Activated CD8-positive, alpha-beta T cell treated with anti-CD3 and anti-CD28 coated beads for 36 hours (primary cell): ENCODE measurements around the gene PIKFYVE. TPM values are rescaled to one million over a fixed set of nuclear protein-coding genes. Genes with fewer than 3 reads are reported as not detected.

Source experiments
- ATAC-seq: fragments of 200-7000 bp; cut with Tn5 transposase; one replicate; pipeline ENCODE4 v1.10.0; 2021; ENCODE audit warnings: mild to moderate bottlenecking, moderate library complexity
- CTCF ChIA-PET: fragments of 350-600 bp; sonication (Branson Sonifier 250); formaldehyde crosslinking; loops from one replicate; lab custom pipeline; 2021; ENCODE audit warnings: antibody characterized with exemption; lab: Charles Lee
- POLR2A ChIA-PET: fragments of 350-600 bp; sonication (Branson Sonifier 250); formaldehyde crosslinking; loops from one replicate; lab custom pipeline; 2021; ENCODE audit warnings: antibody characterized with exemption; lab: Charles Lee
- DNase-seq: peaks from one replicate; pipeline ENCODE4 v3.0.0-alpha.2; 2020
- H3K27ac Mint-ChIP-seq: one replicate; pipeline ENCODE4 v1.8.0; 2021; ENCODE audit warnings: mild to moderate bottlenecking, mixed read lengths
- H3K27me3 Mint-ChIP-seq: one replicate; pipeline ENCODE4 v1.8.0; 2021; ENCODE audit warnings: mixed read lengths
- H3K36me3 Mint-ChIP-seq: one replicate; pipeline ENCODE4 v1.8.0; 2021; ENCODE audit warnings: low read depth, mixed read lengths
- H3K4me1 Mint-ChIP-seq: one replicate; pipeline ENCODE4 v1.8.0; 2021; ENCODE audit warnings: low read depth, mixed read lengths
- H3K4me3 Mint-ChIP-seq: one replicate; pipeline ENCODE4 v1.8.0; 2021; ENCODE audit warnings: mild to moderate bottlenecking, moderate library complexity, mixed read lengths
- H3K9me3 Mint-ChIP-seq: one replicate; pipeline ENCODE4 v1.8.0; 2021; ENCODE audit warnings: mixed read lengths
- intact Hi-C: fragments of 100-400 bp; cut with micrococcal nuclease; formaldehyde crosslinking; loops from one replicate; pipeline ENCODE4 v1.10.0; 2022
- total RNA-seq, 2 experiments: library from RNA; stranded (reverse); gene quantifications; one replicate each; pipeline ENCODE4 v1.2.3, GENCODE V29; 2021
- TF ChIP-seq, protein P1 (sequence below): fragments of 200-600 bp; IDR thresholded peaks from one replicate; pipeline ENCODE4 v1.8.0; 2022; ENCODE audit warnings: antibody characterized with exemption, mild to moderate bottlenecking

The PIKFYVE gene
- total RNA-seq, 2 experiments from 2014 or later = 16.4 to 16.9 TPM

- H3K27me3 Mint-ChIP-seq = no peaks in the 10 kb centered on the region
- ChIA-PET CTCF (interaction anchor here (6.3 to 7.3 kb wide), 2 partner anchors 17 to 76 kb away, joined by 62 to 77 read pairs; partner anchors contain the start of gene PIKFYVE), POLR2A (no interaction called here)
Measured at GRCh38 chr2:208251098-208251497, 15.0 kb upstream of the PIKFYVE start.

DNA sequence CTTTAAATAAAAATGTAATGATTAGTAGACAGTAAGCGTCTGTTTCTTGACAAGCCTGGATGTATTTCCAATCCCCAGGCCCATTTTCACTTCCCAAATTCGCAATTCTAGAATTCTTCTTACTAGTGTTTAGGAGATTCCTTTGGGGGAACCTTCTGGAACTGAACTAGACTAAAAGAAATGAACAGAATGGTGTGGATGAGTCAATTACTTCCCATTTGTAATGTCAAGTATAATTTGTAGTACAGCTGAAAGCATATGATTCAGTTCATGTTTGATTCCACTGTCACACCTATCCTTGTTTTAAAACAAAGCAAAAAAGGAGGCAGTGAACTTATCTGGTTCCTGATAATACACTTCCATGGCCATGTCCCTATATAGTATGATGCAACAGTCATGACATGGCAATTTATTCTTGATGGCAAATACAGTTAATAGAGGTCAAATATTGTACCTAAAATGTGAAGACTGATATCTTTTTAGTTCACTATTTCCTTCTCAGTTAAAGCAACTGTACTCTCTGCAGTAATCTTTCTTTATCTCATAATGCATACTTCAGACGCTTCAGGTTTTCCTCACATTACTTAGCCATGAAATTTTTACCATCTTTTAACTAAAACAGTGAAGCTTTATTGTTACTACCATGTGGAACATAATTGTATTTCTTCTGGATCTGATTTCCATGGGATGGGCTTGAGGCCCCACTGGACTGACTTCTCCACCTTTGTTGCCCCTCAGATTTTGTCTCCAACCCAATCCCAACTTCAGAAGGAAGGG lies 13.2 kb upstream of the PIKFYVE start:
- no peak for ATAC-seq
- peaks cover 21% of the 10 kb centered on the region for H3K36me3 Mint-ChIP-seq

More at GRCh38 chr2:208251098-208251497, 15.0 kb upstream of the PIKFYVE start:
- intact Hi-C loops = no loop called here
- H3K9me3 Mint-ChIP-seq = no peaks in the 10 kb centered on the region
- H3K4me3 Mint-ChIP-seq = no peak overlapping the region
- H3K36me3 Mint-ChIP-seq = peaks cover 24% of the 10 kb centered on the region
- H3K4me1 Mint-ChIP-seq = peaks cover 20% of the 10 kb centered on the region
- H3K27ac Mint-ChIP-seq = no peak overlapping the region
- TF ChIP-seq, protein P1, sequence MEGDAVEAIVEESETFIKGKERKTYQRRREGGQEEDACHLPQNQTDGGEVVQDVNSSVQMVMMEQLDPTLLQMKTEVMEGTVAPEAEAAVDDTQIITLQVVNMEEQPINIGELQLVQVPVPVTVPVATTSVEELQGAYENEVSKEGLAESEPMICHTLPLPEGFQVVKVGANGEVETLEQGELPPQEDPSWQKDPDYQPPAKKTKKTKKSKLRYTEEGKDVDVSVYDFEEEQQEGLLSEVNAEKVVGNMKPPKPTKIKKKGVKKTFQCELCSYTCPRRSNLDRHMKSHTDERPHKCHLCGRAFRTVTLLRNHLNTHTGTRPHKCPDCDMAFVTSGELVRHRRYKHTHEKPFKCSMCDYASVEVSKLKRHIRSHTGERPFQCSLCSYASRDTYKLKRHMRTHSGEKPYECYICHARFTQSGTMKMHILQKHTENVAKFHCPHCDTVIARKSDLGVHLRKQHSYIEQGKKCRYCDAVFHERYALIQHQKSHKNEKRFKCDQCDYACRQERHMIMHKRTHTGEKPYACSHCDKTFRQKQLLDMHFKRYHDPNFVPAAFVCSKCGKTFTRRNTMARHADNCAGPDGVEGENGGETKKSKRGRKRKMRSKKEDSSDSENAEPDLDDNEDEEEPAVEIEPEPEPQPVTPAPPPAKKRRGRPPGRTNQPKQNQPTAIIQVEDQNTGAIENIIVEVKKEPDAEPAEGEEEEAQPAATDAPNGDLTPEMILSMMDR = no peak
- DNase-seq (no peak), ATAC-seq (no peak)

GRCh38 chr2:208253600-208254117 lies 12.4 kb upstream of the PIKFYVE start:
- H3K4me3 Mint-ChIP-seq = peak overlapping the region; percentile 95
- peaks cover 15% of the 10 kb centered on the region for H3K36me3 Mint-ChIP-seq
- ChIA-PET POLR2A (no interaction called here), CTCF (interaction anchor here (0.9 to 7.3 kb wide), 13 partner anchors 8 to 152 kb away, joined by 3 to 77 read pairs (median 5); partner anchors contain the start of gene PIKFYVE)
- no peaks in the 10 kb centered on the region for H3K9me3 Mint-ChIP-seq
- peaks cover 20% of the 10 kb centered on the region for H3K4me1 Mint-ChIP-seq
- intact Hi-C loops = loop anchor here (2.0 kb wide), 1 partner anchor 79 kb away; no protein-coding TSS in a partner anchor
- H3K27me3 Mint-ChIP-seq = no peaks in the 10 kb centered on the region
- TF ChIP-seq, protein P1 = no peak
- DNase-seq (no peak), ATAC-seq (no peak)
- H3K27ac Mint-ChIP-seq = peak overlapping the region; percentile 41

More for the DNA sequence above, 13.2 kb upstream of the PIKFYVE start:
- CTCF ChIA-PET = interaction anchor here (0.6 to 7.3 kb wide), 10 partner anchors 10 to 854 kb away, joined by 3 to 77 read pairs (median 4); partner anchors contain the start of gene PIKFYVE
- Mint-ChIP-seq H3K27ac (no peak overlapping the region), H3K4me3 (peak overlapping the region; percentile 95), H3K4me1 (peaks cover 20% of the 10 kb centered on the region), H3K9me3 (no peaks in the 10 kb centered on the region), H3K27me3 (no peaks in the 10 kb centered on the region)
- intact Hi-C loops = no loop called here
- DNase-seq = no peak
- TF ChIP-seq, protein P1 = no peak
- POLR2A ChIA-PET = interaction anchor here (0.9 kb wide), 1 partner anchor 13 kb away, joined by 3 read pairs; the partner anchor contains the start of gene PIKFYVE

DNA sequence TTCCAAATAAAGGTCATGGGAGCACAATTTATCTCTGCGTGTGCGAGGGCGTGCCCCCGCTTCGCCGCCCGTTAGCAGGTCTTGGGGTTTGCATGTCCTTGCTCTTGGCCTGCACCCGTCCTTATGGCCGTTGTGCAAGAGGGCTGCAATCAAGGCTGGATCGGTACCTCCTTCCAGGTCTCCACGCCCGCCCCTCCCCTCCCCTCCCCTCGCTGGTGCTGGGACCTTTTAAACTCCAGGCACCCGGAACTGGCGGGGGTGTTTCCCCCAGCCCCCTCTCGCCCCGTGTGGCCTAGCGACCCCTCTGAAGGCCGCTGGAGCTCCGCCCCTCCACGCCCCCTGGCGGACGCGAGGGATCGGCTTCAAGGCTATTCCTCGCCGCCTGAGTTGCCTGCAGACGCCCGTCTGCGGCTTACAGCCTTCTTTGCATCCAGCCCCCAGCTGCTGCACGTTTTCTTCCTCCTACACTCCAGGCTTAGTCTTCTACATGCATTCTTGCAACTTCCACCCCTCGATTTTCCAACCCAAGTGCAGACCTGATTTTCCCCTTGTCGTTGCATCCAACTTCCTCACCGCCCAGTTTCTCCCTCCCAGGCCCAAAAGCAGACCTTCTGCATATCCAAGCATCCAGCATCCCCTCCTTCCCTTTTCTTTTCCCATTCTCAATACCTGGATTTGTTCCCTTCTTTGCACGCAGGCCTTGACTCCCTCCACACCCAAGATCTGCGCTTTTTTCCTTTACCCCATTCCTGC lies 11.8 kb upstream of the PIKFYVE start:
- ChIA-PET POLR2A (interaction anchor here (0.7 to 1.2 kb wide), 2 partner anchors 10 to 12 kb away, joined by 3 to 8 read pairs; partner anchors contain the start of gene PIKFYVE), CTCF (interaction anchor here (0.9 to 7.3 kb wide), 14 partner anchors 8 to 184 kb away, joined by 3 to 77 read pairs (median 5); partner anchors contain the start of gene PIKFYVE)
- peak overlapping the region; percentile 95 for H3K4me3 Mint-ChIP-seq
- H3K27ac Mint-ChIP-seq = peak overlapping the region; percentile 79
- DNase-seq = peak; percentile 88
- peaks cover 20% of the 10 kb centered on the region for H3K4me1 Mint-ChIP-seq
- no peaks in the 10 kb centered on the region for H3K27me3 Mint-ChIP-seq
- peak; percentile 74 for ATAC-seq
- TF ChIP-seq, protein P1 = peak; percentile 69
- H3K9me3 Mint-ChIP-seq = no peaks in the 10 kb centered on the region
- intact Hi-C loops = loop anchor here (2.0 kb wide), 1 partner anchor 79 kb away; no protein-coding TSS in a partner anchor
- H3K36me3 Mint-ChIP-seq = peaks cover 13% of the 10 kb centered on the region
